Measurements from ENCODE around the gene FAM98A. TPM values are rescaled to one million over a fixed set of nuclear protein-coding genes. Genes with fewer than 3 reads are reported as not detected.

Gene FAM98A
- total and polyA plus RNA-seq, 10 of the 15 experiments (the other 5 are each of a cell fraction or from before 2014, with no cell fraction given), result 29.7 to 231 (median 80.2) TPM

GRCh38 chr2:33599175-33599942, at the start of gene FAM98A (continued):
- TF ChIP-seq BCL3 (IDR thresholded peaks at IDR 0.05; ENCODE audit: borderline replicate concordance, insufficient read depth, low read depth, low read length, poor library complexity, severe bottlenecking), result no peak
- TF ChIP-seq TCF3 (IDR thresholded peaks at IDR 0.05; ENCODE audit: borderline replicate concordance, insufficient read depth, low read depth, low read length), result peak; percentile 48; the same call in 1 of the 2 replicates
- no peak for TF ChIP-seq RELB (IDR thresholded peaks at IDR 0.05; ENCODE audit: low read depth)
- peak; percentile 47; the same call in 1 of the 2 replicates for TF ChIP-seq SMAD5 (IDR thresholded peaks at IDR 0.05; ENCODE audit: low read depth)
- TF ChIP-seq SIX5 (IDR thresholded peaks at IDR 0.05; ENCODE audit: low read depth, low read length, severe bottlenecking), result peak; percentile 33
- no peak for TF ChIP-seq CHD2 (IDR thresholded peaks at IDR 0.05; ENCODE audit: borderline replicate concordance, low read depth, low read length)
- TF ChIP-seq EP300 (IDR thresholded peaks at IDR 0.05; ENCODE audit: borderline replicate concordance in 1 of 2, control insufficient read depth in 1 of 2, low read depth in 2 of 2, low read length in 2 of 2), result 0 out of 4 replicates have a peak, but pooled peaks of 1 of the 2 experiments have one; percentile 14
- TF ChIP-seq SP1 (IDR thresholded peaks at IDR 0.05; ENCODE audit: low read depth, low read length), result no peak
- TF ChIP-seq POLR2AphosphoS2 (IDR thresholded peaks at IDR 0.05; ENCODE audit: low read depth, low read length), result no peak
